Measurements from ENCODE around the gene ABCC1.

GRCh38 chr16:16029431-16030011, 80.1 kb downstream of the ABCC1 start:
- TF ChIP-seq, protein P1, sequence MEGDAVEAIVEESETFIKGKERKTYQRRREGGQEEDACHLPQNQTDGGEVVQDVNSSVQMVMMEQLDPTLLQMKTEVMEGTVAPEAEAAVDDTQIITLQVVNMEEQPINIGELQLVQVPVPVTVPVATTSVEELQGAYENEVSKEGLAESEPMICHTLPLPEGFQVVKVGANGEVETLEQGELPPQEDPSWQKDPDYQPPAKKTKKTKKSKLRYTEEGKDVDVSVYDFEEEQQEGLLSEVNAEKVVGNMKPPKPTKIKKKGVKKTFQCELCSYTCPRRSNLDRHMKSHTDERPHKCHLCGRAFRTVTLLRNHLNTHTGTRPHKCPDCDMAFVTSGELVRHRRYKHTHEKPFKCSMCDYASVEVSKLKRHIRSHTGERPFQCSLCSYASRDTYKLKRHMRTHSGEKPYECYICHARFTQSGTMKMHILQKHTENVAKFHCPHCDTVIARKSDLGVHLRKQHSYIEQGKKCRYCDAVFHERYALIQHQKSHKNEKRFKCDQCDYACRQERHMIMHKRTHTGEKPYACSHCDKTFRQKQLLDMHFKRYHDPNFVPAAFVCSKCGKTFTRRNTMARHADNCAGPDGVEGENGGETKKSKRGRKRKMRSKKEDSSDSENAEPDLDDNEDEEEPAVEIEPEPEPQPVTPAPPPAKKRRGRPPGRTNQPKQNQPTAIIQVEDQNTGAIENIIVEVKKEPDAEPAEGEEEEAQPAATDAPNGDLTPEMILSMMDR (conservative IDR thresholded peaks at IDR 0.05), result no peak
- TF ChIP-seq ZFX (IDR thresholded peaks at IDR 0.05), result no peak
